ENCODE results near the gene S1PR5. TPM values are rescaled to one million over a fixed set of nuclear protein-coding genes. Genes with fewer than 3 reads are reported as not detected.

The S1PR5 gene
- total and polyA plus RNA-seq, 2 experiments from 2014 or later = 4.6 to 8.0 TPM

GRCh38 chr19:10566408-10566657 is 49.1 kb upstream of the S1PR5 start (continued):
- TF ChIP-seq ZNF462 (CRISPR knock-in tag; IDR thresholded peaks at IDR 0.05) (no peak), POLR2AphosphoS5 (IDR thresholded peaks at IDR 0.05; ENCODE audit: low read depth) (no peak), ETS1 (IDR thresholded peaks at IDR 0.05) (no peak), ZNF331 (CRISPR knock-in tag; IDR thresholded peaks at IDR 0.05; ENCODE audit: low read depth) (no peak), CREB1 (CRISPR knock-in tag; IDR thresholded peaks at IDR 0.05; ENCODE audit: low read depth) (no peak), REST (IDR thresholded peaks at IDR 0.05; ENCODE audit: unreplicated experiment) (no peak), EZH2phosphoT487 (IDR thresholded peaks at IDR 0.05; ENCODE audit: unreplicated experiment) (no peak)
